Endodermal cell (in vitro differentiated cells): ENCODE data around the gene ZNF691. TPM values are rescaled to one million over a fixed set of nuclear protein-coding genes. Genes with fewer than 3 reads are reported as not detected.
"Not testable (repeated sequence)": the region's sequence is repeated elsewhere in the genome, so short reads cannot be mapped to it uniquely, and the experiment has no call there.

Source experiments
- DNase-seq: peaks from one replicate; pipeline ENCODE4 v3.0.0-alpha.2; 2017
- H3K27ac ChIP-seq: 2 replicates; pipeline ENCODE4 v1.5.1; 2013; ENCODE audit warnings: mild to moderate bottlenecking, low read depth, low read length, moderate library complexity
- H3K27me3 ChIP-seq: 2 replicates; pipeline ENCODE4 v1.6.1; 2013; ENCODE audit warnings: mild to moderate bottlenecking, low read length, moderate library complexity; ENCODE audit not compliant: insufficient read depth, control insufficient read depth, poor library complexity, severe bottlenecking
- H3K36me3 ChIP-seq: 2 replicates; pipeline ENCODE4 v1.7.0; 2013; ENCODE audit warnings: mild to moderate bottlenecking, low read length, moderate library complexity; ENCODE audit not compliant: control insufficient read depth, insufficient read depth
- H3K4me1 ChIP-seq: one replicate; pipeline ENCODE4 v1.7.0; 2013; ENCODE audit warnings: low read length; ENCODE audit not compliant: control insufficient read depth, insufficient read depth
- H3K4me3 ChIP-seq: 2 replicates; pipeline ENCODE4 v1.5.1; 2013; ENCODE audit warnings: mild to moderate bottlenecking, low read length, moderate library complexity
- H3K9ac ChIP-seq: 2 replicates; pipeline ENCODE4 v1.6.1; 2013; ENCODE audit warnings: mild to moderate bottlenecking, low read length, moderate library complexity; ENCODE audit not compliant: poor library complexity, severe bottlenecking; ENCODE audit errors: extremely low read depth
- H3K9me3 ChIP-seq: 2 replicates; pipeline ENCODE4 v1.6.1; 2013; ENCODE audit warnings: mild to moderate bottlenecking, low read length, moderate library complexity; ENCODE audit not compliant: control insufficient read depth
- H3K27ac Mint-ChIP-seq: 2 replicates; pipeline ENCODE4 v1.8.0; 2020; ENCODE audit warnings: mixed read lengths
- H3K27me3 Mint-ChIP-seq: 2 replicates; pipeline ENCODE4 v1.8.0; 2021; ENCODE audit warnings: mild to moderate bottlenecking, mixed read lengths; ENCODE audit not compliant: insufficient read depth
- H3K36me3 Mint-ChIP-seq: 2 replicates; pipeline ENCODE4 v1.8.0; 2020; ENCODE audit warnings: low read depth, mixed read lengths
- H3K4me1 Mint-ChIP-seq: 2 replicates; pipeline ENCODE4 v1.8.0; 2020; ENCODE audit warnings: mixed read lengths
- H3K4me3 Mint-ChIP-seq: 2 replicates; pipeline ENCODE4 v1.8.0; 2020; ENCODE audit warnings: mild to moderate bottlenecking, moderate library complexity, mixed read lengths
- H3K9me3 Mint-ChIP-seq: 2 replicates; pipeline ENCODE4 v1.8.0; 2020; ENCODE audit warnings: mild to moderate bottlenecking, mixed read lengths
- WGBS, 2 experiments: methylation state at CpG; one replicate each; pipeline versions ENCODE4 v1.1.5 to v1.1.7; 2013; ENCODE audit warnings: missing lambda C conversion rate in 2 of 2, mixed read lengths in 1 of 2; ENCODE audit not compliant: insufficient coverage in 1 of 2, insufficient read length in 1 of 2; 5-methylcytosine and 5-hydroxymethylcytosine counted together
- total RNA-seq, 2 donors: library from RNA; stranded (reverse); fragmentation: NEBNext Ultra II Directional in 1 of 2; extraction: Animal tissue kit (Norgen Biotek cat#: 25700) in 1 of 2; gene quantifications; 2 replicates in 1 of 2; 3 replicates in 1 of 2; pipeline ENCODE4 v1.2.1, GENCODE V29; 2021
- TF ChIP-seq, protein P1 (sequence below): fragments of 200-600 bp; sonication (generic); conservative IDR thresholded peaks from 2 replicates; pipeline ENCODE4 v1.5.0; 2021; ENCODE audit warnings: antibody characterized with exemption, mild to moderate bottlenecking

ZNF691 gene
- total RNA-seq, 2 donors from 2014 or later: 15.5 to 16.6 TPM

DNA sequence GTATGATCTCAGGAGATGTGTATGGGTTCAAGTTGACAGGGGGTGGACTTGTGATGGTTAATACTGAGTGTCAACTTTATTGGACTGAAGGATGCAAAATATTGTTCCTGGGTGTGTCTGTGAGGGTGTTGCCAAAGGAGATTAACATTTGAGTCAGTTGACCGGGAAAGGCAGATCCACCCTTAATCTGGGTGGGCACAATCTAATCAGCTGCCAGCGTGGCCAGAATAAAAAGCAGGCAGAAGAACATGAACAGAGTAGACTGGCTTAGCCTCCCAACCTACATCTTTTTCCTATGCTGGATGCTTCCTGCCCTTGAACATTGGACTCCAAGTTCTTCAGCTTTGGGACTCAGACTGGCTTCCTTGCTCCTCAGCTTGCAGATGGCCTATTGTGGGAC, 23.3 kb downstream of the ZNF691 start:
- not testable (repeated sequence) for H3K9ac ChIP-seq, H3K36me3 ChIP-seq, H3K27me3 ChIP-seq, H3K4me1 ChIP-seq, H3K4me1 Mint-ChIP-seq, H3K27ac Mint-ChIP-seq, DNase-seq, H3K36me3 Mint-ChIP-seq, H3K4me3 ChIP-seq, H3K27ac ChIP-seq, H3K27me3 Mint-ChIP-seq, H3K4me3 Mint-ChIP-seq
- peaks cover 13% of the 10 kb centered on the region for H3K9me3 Mint-ChIP-seq
- WGBS, 2 experiments: 96 to 100% methylated on average over 2 of the region's 2 CpGs
- peaks cover 13% of the 10 kb centered on the region for H3K9me3 ChIP-seq

DNA sequence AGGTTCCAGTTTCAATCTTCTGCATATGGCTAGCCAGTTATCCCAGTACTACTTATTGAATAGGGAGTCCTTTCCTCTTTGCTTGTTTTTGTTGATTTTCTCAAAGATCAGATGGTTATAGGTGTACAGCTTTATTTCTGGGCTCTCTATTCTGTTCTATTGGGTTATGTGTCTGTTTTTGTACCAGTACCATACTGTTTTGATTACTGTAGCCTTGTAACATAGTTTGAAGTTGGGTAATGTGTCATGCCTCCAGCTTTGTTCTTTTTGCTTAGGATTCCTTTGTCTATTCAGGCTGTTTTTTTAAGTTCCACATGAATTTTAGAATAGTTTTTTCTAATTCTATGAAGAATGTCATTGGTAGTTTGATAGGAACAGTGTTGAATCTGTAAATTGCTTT, 26.7 kb downstream of the ZNF691 start:
- H3K4me3 Mint-ChIP-seq, H3K27ac ChIP-seq, H3K27ac Mint-ChIP-seq, H3K36me3 ChIP-seq, H3K36me3 Mint-ChIP-seq, H3K4me1 ChIP-seq, H3K27me3 Mint-ChIP-seq, DNase-seq, H3K9ac ChIP-seq, H3K27me3 ChIP-seq, H3K4me3 ChIP-seq: not testable (repeated sequence)
- H3K9me3 Mint-ChIP-seq: peaks cover 13% of the 10 kb centered on the region
- H3K9me3 ChIP-seq: peaks cover 13% of the 10 kb centered on the region
- peaks cover 25% of the 10 kb centered on the region for H3K4me1 Mint-ChIP-seq

DNA sequence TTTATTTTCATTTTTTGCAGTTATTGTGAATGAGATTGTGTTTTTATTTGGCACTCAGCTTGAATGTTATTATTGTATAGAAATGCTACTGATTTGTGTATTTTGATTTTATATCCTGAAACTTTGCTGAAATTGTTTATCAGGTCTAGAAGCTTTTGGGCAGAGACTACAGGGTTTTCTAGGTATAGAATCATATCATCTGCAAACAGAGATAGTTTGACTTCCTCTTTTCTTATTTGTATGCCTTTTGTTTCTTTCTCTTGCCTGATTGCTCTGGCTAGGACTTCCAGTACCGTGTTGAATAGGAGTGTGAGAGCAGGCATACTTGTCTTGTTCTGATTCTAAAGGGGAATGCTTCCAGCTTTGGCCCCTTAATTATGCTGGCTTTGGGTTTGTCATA, 27.3 kb downstream of the ZNF691 start:
- Histone ChIP-seq H3K27ac (no peak overlapping the region), H3K9me3 (peaks cover 13% of the 10 kb centered on the region), H3K36me3 (no peaks in the 10 kb centered on the region), H3K9ac (no peak overlapping the region), H3K27me3 (no peaks in the 10 kb centered on the region), H3K4me1 (no peaks in the 10 kb centered on the region), H3K4me3 (no peak overlapping the region)
- DNase-seq: no peak
- TF ChIP-seq, protein P1, sequence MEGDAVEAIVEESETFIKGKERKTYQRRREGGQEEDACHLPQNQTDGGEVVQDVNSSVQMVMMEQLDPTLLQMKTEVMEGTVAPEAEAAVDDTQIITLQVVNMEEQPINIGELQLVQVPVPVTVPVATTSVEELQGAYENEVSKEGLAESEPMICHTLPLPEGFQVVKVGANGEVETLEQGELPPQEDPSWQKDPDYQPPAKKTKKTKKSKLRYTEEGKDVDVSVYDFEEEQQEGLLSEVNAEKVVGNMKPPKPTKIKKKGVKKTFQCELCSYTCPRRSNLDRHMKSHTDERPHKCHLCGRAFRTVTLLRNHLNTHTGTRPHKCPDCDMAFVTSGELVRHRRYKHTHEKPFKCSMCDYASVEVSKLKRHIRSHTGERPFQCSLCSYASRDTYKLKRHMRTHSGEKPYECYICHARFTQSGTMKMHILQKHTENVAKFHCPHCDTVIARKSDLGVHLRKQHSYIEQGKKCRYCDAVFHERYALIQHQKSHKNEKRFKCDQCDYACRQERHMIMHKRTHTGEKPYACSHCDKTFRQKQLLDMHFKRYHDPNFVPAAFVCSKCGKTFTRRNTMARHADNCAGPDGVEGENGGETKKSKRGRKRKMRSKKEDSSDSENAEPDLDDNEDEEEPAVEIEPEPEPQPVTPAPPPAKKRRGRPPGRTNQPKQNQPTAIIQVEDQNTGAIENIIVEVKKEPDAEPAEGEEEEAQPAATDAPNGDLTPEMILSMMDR: no peak
- no peaks in the 10 kb centered on the region for H3K36me3 Mint-ChIP-seq
- no peaks in the 10 kb centered on the region for H3K27me3 Mint-ChIP-seq
- peaks cover 25% of the 10 kb centered on the region for H3K4me1 Mint-ChIP-seq
- no peak overlapping the region for H3K27ac Mint-ChIP-seq
- 76% methylated on average over 1 of the region's 1 CpG; no CpG with 5 or more reads in 1 of the 2 experiments for WGBS, 2 experiments
- H3K4me3 Mint-ChIP-seq: no peak overlapping the region
- H3K9me3 Mint-ChIP-seq: peaks cover 13% of the 10 kb centered on the region

DNA sequence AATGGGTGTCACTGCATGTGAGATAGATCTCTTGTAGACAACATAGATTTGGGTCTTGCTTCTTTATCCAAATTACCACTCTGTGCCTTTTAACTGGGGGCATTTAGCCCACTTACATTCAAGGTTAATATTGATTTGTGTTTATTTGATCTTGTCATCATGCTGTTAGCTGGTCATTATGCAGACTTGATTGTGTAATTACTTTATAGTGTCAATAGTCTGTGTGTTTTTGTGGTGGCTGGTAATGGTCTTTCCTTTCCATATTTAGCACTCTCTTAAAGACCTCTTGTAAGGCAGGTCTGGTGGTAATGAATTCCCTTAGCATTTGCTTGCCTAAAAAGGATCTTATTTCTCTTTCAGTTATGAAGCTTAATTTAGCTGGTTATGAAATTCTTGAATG, 29.6 kb downstream of the ZNF691 start:
- Mint-ChIP-seq H3K27me3 (no peaks in the 10 kb centered on the region), H3K4me3 (no peak overlapping the region), H3K4me1 (peaks cover 25% of the 10 kb centered on the region), H3K36me3 (no peaks in the 10 kb centered on the region), H3K9me3 (peaks cover 20% of the 10 kb centered on the region), H3K27ac (no peak overlapping the region)
- Histone ChIP-seq H3K27ac (no peak overlapping the region), H3K27me3 (no peaks in the 10 kb centered on the region), H3K4me3 (no peak overlapping the region), H3K4me1 (no peaks in the 10 kb centered on the region), H3K9ac (no peak overlapping the region), H3K9me3 (peaks cover 28% of the 10 kb centered on the region), H3K36me3 (no peaks in the 10 kb centered on the region)
- DNase-seq: no peak
- TF ChIP-seq, protein P1: no peak
